Measurements from ENCODE around the gene COL26A1.

DNA sequence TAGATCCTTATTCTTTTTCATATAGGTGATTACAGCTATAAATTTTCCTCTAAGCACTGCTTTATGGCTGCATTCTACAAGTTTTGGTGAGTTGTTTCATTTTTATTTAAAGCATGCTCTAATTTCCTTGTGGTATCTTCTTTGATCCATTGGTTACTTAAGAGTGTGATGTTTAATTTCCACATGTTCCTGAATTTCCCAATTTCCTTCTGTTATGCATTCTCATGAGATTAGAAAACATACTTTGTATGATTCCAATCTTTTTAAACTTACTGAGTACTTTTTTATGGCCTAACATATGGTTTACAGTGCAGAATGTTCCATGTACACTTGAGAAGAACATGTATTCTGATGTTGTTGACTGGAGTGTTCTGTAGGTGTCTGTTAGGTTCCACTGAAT lies 213.0 kb downstream of the COL26A1 start:
- TF ChIP-seq, protein P1, sequence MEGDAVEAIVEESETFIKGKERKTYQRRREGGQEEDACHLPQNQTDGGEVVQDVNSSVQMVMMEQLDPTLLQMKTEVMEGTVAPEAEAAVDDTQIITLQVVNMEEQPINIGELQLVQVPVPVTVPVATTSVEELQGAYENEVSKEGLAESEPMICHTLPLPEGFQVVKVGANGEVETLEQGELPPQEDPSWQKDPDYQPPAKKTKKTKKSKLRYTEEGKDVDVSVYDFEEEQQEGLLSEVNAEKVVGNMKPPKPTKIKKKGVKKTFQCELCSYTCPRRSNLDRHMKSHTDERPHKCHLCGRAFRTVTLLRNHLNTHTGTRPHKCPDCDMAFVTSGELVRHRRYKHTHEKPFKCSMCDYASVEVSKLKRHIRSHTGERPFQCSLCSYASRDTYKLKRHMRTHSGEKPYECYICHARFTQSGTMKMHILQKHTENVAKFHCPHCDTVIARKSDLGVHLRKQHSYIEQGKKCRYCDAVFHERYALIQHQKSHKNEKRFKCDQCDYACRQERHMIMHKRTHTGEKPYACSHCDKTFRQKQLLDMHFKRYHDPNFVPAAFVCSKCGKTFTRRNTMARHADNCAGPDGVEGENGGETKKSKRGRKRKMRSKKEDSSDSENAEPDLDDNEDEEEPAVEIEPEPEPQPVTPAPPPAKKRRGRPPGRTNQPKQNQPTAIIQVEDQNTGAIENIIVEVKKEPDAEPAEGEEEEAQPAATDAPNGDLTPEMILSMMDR (conservative IDR thresholded peaks at IDR 0.05), result no peak
- TF ChIP-seq EZH2 (IDR thresholded peaks at IDR 0.05; ENCODE audit: low read depth), result no peak

All from PC-9 (cell line).